Neural cell (in vitro differentiated cells): ENCODE results near the gene SEMA6A. TPM values are rescaled to one million over a fixed set of nuclear protein-coding genes. Genes with fewer than 3 reads are reported as not detected.

Experiments
- H2AFZ ChIP-seq: fragments of 200-600, 300-800 bp; sonication (generic), shearing (Covaris generic); 2 replicates; pipeline ENCODE4 v1.6.0; 2014; ENCODE audit warnings: low read depth, mild to moderate bottlenecking, antibody characterized with exemption, low read length, moderate library complexity
- H3F3A ChIP-seq: fragments of 200-600 bp; shearing (Covaris generic); 2 replicates; pipeline ENCODE4 v1.6.1; 2016; ENCODE audit warnings: mild to moderate bottlenecking, moderate library complexity, mixed read lengths, antibody characterized with exemption, low read length; ENCODE audit not compliant: insufficient read depth, poor library complexity, severe bottlenecking
- H3K27ac ChIP-seq: fragments of 200-600, 300-800 bp; sonication (generic), shearing (Covaris generic); 2 replicates; pipeline ENCODE4 v1.5.1; 2014; ENCODE audit warnings: mild to moderate bottlenecking, low read length, moderate library complexity
- H3K27me3 ChIP-seq: fragments of 300-800, 200-600 bp; sonication (generic), shearing (Covaris generic); 2 replicates; pipeline ENCODE4 v1.6.0; 2014; ENCODE audit warnings: mild to moderate bottlenecking, low read depth, low read length, moderate library complexity; ENCODE audit not compliant: insufficient read depth
- H3K36me3 ChIP-seq: fragments of 300-800, 200-600 bp; sonication (generic), shearing (Covaris generic); 2 replicates; pipeline ENCODE4 v1.5.1; 2014; ENCODE audit warnings: mild to moderate bottlenecking, antibody characterized with exemption, low read length, moderate library complexity; ENCODE audit not compliant: insufficient read depth
- H3K4me2 ChIP-seq: fragments of 300-800, 200-600 bp; sonication (generic), shearing (Covaris generic); 2 replicates; pipeline ENCODE4 v1.6.0; 2014; ENCODE audit warnings: mild to moderate bottlenecking, low read length
- H3K4me3 ChIP-seq: fragments of 300-800, 200-600 bp; sonication (generic), shearing (Covaris generic); 2 replicates; pipeline ENCODE4 v1.5.1; 2014; ENCODE audit warnings: mild to moderate bottlenecking, low read length, moderate library complexity
- H3K79me2 ChIP-seq: fragments of 200-600 bp; shearing (Covaris generic); replicated peaks from 2 replicates; pipeline ENCODE4 v1.6.0; 2014; ENCODE audit warnings: mild to moderate bottlenecking, low read length, moderate library complexity; ENCODE audit not compliant: insufficient read depth
- H3K9ac ChIP-seq: fragments of 300-800, 200-600 bp; sonication (generic), shearing (Covaris generic); 2 replicates; pipeline ENCODE4 v1.6.1; 2016; ENCODE audit warnings: mild to moderate bottlenecking, low read length, mixed read lengths
- H3K9me2 ChIP-seq: fragments of 200-600 bp; shearing (Covaris generic); 2 replicates; pipeline ENCODE4 v1.6.1; 2016; ENCODE audit warnings: mild to moderate bottlenecking, low read length, mixed read lengths; ENCODE audit not compliant: insufficient read depth
- H3K9me3 ChIP-seq: fragments of 200-600, 300-800 bp; sonication (generic), shearing (Covaris generic); 2 replicates; pipeline ENCODE4 v1.6.1; 2016; ENCODE audit warnings: mild to moderate bottlenecking, mixed run types, low read length, moderate library complexity, mixed read lengths
- H4K20me1 ChIP-seq: fragments of 200-600 bp; shearing (Covaris generic); 2 replicates; pipeline ENCODE4 v1.6.1; 2016; ENCODE audit warnings: mild to moderate bottlenecking, mixed run types; ENCODE audit not compliant: insufficient read depth
- CTCF ChIP-seq: fragments of 450-650 bp; IDR thresholded peaks from 2 replicates; pipeline ENCODE4 v1.5.1; 2014; ENCODE audit warnings: antibody characterized with exemption, mild to moderate bottlenecking, moderate library complexity; ENCODE audit not compliant: poor library complexity, severe bottlenecking
- EP300 ChIP-seq: fragments of 450-650 bp; conservative IDR thresholded peaks from 2 replicates; pipeline ENCODE4 v1.6.1; 2014; ENCODE audit warnings: antibody characterized with exemption, mild to moderate bottlenecking, moderate library complexity; ENCODE audit not compliant: poor library complexity, severe bottlenecking
- EZH2 ChIP-seq: fragments of 200-600, 300-800 bp; shearing (Covaris generic), sonication (generic); IDR thresholded peaks from 2 replicates; pipeline ENCODE4 v1.6.1; 2014; ENCODE audit warnings: antibody characterized with exemption, low read length, borderline replicate concordance, mild to moderate bottlenecking; ENCODE audit not compliant: insufficient read depth, poor library complexity, severe bottlenecking
- MXI1 ChIP-seq: fragments of 450-650 bp; conservative IDR thresholded peaks from 2 replicates; pipeline ENCODE4 v1.6.1; 2014; ENCODE audit warnings: antibody characterized with exemption, mild to moderate bottlenecking; ENCODE audit not compliant: poor library complexity, severe bottlenecking
- POLR2AphosphoS5 ChIP-seq: IDR thresholded peaks from 2 replicates; pipeline ENCODE4 v1.6.1; 2012
- RAD21 ChIP-seq: fragments of 450-650 bp; conservative IDR thresholded peaks from 2 replicates; pipeline ENCODE4 v1.6.1; 2014; ENCODE audit warnings: antibody characterized with exemption, mild to moderate bottlenecking, moderate library complexity
- SMC3 ChIP-seq: fragments of 450-650 bp; conservative IDR thresholded peaks from 2 replicates; pipeline ENCODE4 v1.6.1; 2014; ENCODE audit warnings: antibody characterized with exemption, mild to moderate bottlenecking, moderate library complexity; ENCODE audit not compliant: poor library complexity
- TAF1 ChIP-seq: IDR thresholded peaks from 2 replicates; pipeline ENCODE4 v1.6.1; 2012; ENCODE audit warnings: low read depth
- polyA plus RNA-seq: library from polyadenylated mRNA; depleted of rRNA; stranded (reverse); fragments of >200 nt; gene quantifications from 2 replicates; pipeline ENCODE4 v1.2.3, GENCODE V29; 2014
- TF ChIP-seq, protein P1 (sequence below): IDR thresholded peaks from 2 replicates; pipeline ENCODE4 v1.6.1; 2012; ENCODE audit warnings: borderline replicate concordance

The SEMA6A gene
- polyA plus RNA-seq, 1 donor from 2014 or later, result 6.5 TPM

GRCh38 chr5:116492016-116492623 is 82.5 kb downstream of the SEMA6A start:
- Histone ChIP-seq H3K36me3 (no peaks in the 10 kb centered on the region), H3F3A (no peaks in the 10 kb centered on the region), H3K9me2 (no peaks in the 10 kb centered on the region), H3K79me2 (no peaks in the 10 kb centered on the region), H3K4me3 (no peak overlapping the region), H3K27ac (no peak overlapping the region), H4K20me1 (no peaks in the 10 kb centered on the region), H2AFZ (no peak overlapping the region), H3K27me3 (no peaks in the 10 kb centered on the region), H3K4me2 (no peak overlapping the region), H3K9ac (no peak overlapping the region), H3K9me3 (no peaks in the 10 kb centered on the region)
- TF ChIP-seq RAD21 (no peak), SMC3 (no peak), EP300 (no peak), CTCF (no peak), TAF1 (no peak), MXI1 (no peak), POLR2AphosphoS5 (no peak), EZH2 (no peak)
- TF ChIP-seq, protein P1, sequence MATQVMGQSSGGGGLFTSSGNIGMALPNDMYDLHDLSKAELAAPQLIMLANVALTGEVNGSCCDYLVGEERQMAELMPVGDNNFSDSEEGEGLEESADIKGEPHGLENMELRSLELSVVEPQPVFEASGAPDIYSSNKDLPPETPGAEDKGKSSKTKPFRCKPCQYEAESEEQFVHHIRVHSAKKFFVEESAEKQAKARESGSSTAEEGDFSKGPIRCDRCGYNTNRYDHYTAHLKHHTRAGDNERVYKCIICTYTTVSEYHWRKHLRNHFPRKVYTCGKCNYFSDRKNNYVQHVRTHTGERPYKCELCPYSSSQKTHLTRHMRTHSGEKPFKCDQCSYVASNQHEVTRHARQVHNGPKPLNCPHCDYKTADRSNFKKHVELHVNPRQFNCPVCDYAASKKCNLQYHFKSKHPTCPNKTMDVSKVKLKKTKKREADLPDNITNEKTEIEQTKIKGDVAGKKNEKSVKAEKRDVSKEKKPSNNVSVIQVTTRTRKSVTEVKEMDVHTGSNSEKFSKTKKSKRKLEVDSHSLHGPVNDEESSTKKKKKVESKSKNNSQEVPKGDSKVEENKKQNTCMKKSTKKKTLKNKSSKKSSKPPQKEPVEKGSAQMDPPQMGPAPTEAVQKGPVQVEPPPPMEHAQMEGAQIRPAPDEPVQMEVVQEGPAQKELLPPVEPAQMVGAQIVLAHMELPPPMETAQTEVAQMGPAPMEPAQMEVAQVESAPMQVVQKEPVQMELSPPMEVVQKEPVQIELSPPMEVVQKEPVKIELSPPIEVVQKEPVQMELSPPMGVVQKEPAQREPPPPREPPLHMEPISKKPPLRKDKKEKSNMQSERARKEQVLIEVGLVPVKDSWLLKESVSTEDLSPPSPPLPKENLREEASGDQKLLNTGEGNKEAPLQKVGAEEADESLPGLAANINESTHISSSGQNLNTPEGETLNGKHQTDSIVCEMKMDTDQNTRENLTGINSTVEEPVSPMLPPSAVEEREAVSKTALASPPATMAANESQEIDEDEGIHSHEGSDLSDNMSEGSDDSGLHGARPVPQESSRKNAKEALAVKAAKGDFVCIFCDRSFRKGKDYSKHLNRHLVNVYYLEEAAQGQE, result no peak

DNA sequence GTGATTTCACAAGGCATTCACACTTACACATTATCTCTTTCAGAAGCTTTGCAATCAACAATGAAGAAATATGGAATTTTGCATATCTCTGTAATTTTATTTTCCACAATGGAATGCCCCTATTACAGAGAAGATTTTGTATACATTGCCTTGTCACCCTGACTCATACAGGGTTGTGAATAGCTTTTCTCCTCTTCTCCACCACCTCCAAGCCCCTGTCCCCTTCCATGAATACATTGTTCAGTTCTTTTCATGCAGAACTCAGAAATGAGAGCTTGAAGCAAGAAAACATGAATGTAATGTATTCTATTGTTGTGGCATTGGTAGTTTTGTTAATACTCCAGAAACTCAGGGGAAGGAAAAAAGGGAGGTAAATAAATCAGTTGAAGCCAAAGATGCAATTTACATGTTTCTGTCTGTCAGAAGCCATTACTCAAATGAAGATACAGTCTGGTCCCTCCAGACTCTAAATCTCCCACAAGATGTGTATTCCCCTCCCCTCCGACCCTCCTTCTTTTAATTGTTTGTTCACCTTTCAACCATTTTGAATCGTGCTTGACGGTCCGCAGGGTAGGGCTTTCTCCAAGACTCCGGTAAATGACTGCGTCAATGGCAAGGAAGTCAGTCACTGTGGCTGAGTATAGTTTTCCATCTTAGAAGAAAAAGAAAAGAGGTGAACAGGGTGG is 86.1 kb downstream of the SEMA6A start:
- Histone ChIP-seq H4K20me1 (no peaks in the 10 kb centered on the region), H3K9ac (no peak overlapping the region), H2AFZ (no peak overlapping the region), H3K4me2 (no peak overlapping the region), H3K36me3 (no peaks in the 10 kb centered on the region), H3K9me2 (no peaks in the 10 kb centered on the region), H3K4me3 (no peak overlapping the region), H3K79me2 (no peaks in the 10 kb centered on the region), H3F3A (no peaks in the 10 kb centered on the region), H3K9me3 (no peaks in the 10 kb centered on the region), H3K27me3 (no peaks in the 10 kb centered on the region), H3K27ac (no peak overlapping the region)
- TF ChIP-seq EZH2 (no peak), SMC3 (no peak), EP300 (no peak), CTCF (no peak), RAD21 (no peak), TAF1 (no peak), POLR2AphosphoS5 (no peak), MXI1 (no peak)
